Esophagus mucosa (tissue), 1 donor: ENCODE data around the gene MOB3B. TPM values are rescaled to one million over a fixed set of nuclear protein-coding genes. Genes with fewer than 3 reads are reported as not detected.

Experiments
- ATAC-seq: fragments of 200-7000 bp; cut with Tn5 transposase; one replicate; pipeline ENCODE4 v1.9.1; 2020
- total RNA-seq: library from RNA; stranded (reverse); gene quantifications from one replicate; pipeline ENCODE4 v1.2.4, GENCODE V29; 2023
- donor health status: DM: yes; HTN: yes; CAD: no.

The MOB3B gene
- total RNA-seq, result 3.7 TPM

DNA sequence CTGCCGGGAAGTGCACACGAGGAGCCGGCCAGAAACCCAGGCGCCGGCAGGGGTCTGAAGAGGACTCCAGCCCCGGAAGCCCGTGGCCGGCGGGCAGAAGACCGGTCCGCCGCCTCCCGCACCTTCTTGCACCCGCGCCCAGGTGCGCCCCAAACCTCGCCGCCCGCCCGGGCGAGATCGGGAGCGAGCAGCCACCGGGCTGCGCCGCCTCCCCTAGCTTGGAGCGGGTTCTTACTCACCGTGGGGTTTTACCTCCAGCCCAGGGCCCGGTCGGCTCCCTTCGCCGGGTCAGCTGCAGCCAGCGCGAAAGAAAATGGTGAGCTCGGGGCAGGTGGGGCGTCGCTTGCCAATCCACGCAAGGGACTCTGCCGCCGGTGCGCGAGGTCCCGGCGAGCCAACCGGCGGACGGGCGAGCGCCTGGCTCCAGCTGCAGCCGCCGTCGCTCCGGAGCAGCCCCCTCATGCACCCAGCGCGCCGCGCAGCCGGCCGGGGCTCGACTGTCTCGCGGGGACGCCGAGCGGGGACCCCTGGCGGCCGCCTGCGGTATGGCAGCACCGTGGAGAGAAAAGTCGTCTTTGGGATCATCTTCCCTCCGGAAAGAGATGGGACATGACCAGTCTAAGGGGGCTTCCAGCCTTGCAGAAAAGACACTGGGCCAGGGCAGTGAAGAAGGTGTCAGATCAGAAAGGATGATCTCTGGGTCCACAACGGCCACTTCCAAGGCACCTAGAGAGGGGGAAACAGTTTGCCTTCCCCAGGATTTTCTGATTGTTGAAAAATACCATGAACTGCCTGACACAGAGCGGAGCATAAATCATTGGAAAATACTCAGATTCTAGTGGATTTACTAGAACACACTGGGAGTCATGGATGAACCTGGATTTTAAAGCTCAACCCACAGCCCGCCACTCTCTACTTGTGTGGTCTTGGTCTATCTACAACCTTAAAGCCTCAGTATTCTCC lies at the start of gene MOB3B:
MOB3B (minus strand) TSS at position 499 of the 963 bp plus-strand sequence. CDS start 74,264 bp downstream, outside the sequence.
- peak; percentile 90 for ATAC-seq

DNA sequence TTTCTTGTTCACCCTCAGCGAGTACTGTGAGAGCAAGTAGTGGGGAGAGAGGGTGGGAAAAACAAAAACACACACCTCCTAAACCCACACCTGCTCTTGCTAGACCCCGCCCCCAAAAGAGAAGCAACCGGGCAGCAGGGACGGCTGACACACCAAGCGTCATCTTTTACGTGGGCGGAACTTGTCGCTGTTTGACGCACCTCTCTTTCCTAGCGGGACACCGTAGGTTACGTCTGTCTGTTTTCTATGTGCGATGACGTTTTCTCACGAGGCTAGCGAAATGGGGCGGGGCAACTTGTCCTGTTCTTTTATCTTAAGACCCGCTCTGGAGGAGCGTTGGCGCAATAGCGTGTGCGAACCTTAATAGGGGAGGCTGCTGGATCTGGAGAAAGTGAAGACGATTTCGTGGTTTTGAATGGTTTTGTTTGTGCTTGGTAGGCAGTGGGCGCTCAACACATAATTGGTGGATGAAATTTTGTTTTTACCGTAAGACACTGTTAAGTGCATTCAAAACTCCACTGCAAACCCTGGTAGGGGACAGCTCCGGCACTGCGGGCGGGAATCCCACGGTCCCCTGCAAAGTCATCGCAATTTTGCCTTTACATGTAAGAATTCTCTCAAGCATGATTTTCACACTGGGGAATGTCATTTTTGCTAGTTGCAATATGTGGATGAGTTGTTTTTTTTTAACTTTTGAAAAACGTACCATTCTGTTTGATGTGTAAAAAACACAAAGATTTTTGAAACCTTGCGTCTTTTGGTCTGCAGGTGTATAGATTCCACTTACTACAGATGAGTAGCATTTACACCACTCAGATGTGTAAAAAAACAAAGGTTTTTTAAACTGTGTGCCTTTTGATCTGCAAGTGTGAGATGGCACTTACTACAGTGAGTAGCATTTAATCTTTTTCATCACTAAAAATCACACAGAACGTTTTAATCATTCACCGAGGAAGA lies 44.3 kb upstream of the MOB3B start:
- peak; percentile 95 for ATAC-seq

DNA sequence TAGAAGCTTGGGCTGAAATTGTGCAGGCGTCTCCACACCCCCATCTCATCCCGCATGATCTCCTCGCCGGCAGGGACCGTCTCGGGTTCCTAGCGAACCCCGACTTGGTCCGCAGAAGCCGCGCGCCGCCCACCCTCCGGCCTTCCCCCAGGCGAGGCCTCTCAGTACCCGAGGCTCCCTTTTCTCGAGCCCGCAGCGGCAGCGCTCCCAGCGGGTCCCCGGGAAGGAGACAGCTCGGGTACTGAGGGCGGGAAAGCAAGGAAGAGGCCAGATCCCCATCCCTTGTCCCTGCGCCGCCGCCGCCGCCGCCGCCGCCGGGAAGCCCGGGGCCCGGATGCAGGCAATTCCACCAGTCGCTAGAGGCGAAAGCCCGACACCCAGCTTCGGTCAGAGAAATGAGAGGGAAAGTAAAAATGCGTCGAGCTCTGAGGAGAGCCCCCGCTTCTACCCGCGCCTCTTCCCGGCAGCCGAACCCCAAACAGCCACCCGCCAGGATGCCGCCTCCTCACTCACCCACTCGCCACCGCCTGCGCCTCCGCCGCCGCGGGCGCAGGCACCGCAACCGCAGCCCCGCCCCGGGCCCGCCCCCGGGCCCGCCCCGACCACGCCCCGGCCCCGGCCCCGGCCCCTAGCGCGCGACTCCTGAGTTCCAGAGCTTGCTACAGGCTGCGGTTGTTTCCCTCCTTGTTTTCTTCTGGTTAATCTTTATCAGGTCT lies 43.5 kb upstream of the MOB3B start, which contains the start of gene C9orf72:
C9orf72 (minus strand) TSS at position 564 of the 716 bp plus-strand sequence. CDS start 6,361 bp downstream, outside the sequence.
- ATAC-seq, result peak; percentile 97

DNA sequence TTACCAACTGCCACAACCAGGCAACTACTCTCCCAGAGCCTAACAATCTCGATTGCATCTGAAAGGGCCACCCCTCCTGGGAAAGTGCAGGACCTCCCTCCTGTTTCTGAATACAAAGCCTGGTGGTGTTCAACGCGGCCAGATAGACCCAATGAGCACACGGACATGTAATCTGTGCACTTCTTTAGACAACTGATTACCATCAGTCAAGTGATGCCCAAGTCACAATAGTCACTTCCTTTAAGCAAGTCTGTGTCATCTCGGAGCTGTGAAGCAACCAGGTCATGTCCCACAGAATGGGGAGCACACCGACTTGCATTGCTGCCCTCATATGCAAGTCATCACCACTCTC lies 42.9 kb upstream of the MOB3B start:
- ATAC-seq, result peak; percentile 69

DNA sequence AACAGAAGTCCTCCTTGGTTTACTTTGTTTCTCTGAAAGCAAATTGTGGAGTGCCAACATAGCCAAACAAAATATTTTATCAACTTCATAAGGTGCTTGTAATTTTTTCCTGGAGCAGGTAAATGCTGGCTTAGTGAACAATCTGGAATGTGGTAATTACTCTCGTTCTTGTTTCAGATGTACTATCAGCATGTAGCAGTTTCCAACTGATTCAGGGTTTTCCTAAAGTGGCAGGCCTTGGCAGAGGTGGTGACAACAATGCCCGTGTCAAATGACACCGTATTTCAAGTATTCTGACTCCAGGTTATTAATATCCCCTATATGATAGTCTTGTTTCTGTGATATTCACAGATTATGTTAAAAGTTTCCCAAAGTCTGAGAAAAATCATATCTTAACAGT lies 42.4 kb upstream of the MOB3B start:
- no peak for ATAC-seq

DNA sequence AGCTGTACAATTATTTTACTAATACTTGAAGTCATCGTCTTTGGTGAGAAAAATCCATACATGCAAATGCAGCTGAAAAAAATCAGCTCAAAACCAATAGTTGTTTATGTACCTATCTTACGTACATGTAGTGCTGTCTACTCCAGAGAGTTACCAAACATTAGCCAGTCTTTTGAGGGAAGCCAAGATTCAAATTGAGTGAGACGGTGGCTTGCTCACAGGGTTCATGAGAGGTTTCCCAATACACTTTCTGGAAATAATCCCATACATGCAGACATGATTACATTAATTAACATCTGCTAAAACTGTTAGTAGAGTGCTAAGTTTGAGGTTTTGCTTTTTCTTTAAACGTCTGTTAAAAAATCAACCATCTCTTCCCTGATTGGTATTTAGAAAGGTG lies 41.4 kb upstream of the MOB3B start:
- ATAC-seq, result no peak

DNA sequence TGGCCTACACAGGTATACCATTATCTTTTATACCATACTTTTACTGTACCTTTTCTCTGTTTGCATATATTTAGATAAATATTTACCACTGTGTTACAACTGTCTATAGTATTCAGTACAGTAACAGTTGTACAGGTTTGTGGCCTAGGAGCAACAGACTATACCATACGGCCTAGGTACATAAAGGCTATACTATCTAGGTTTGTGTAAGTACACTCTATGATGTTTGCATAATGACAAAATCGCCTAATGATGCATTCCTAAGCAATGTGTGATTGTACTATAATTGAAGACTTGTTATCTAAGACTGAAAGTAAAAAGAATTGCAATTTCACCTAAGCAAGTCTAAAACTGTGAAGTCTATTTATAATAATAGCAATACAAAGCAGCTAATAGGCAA lies 39.8 kb upstream of the MOB3B start:
- ATAC-seq, result no peak

DNA sequence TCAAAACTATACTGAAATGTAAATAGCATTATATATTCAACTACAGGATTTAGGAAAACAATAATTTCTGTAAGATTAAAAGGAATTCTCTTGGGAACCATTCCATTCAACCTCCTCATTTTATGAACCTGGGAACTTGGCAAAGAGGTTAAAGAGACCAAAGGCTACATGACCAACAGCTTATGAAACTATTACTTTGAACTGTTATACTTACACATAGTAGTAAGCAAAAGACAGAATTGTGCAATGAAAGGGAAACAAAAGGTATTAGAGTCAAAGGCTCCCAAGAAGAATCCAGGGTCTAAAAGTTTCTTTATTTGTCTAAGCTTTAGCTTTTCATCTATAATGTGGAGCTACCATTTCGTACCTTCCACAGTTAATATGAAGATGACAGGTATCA lies 36.5 kb upstream of the MOB3B start:
- no peak for ATAC-seq

DNA sequence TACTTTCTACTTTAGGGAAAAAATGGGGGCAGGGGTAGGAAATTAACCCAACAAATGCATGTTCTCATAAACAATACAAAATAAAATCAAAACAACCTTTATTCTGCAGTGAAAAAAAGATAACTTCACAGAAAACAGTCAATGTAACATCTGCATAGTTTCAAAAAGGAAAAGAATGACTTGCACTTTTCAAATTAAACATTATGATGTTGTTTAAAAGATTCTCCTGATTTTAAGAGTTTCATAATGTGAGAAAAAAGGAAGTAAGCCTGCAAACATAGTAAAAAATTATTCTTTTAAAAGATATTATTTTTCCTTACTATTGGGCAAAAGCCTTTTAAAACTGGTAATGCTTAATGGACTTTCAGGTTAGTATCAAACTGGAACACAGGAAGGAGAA lies 36.1 kb upstream of the MOB3B start:
- no peak for ATAC-seq

DNA sequence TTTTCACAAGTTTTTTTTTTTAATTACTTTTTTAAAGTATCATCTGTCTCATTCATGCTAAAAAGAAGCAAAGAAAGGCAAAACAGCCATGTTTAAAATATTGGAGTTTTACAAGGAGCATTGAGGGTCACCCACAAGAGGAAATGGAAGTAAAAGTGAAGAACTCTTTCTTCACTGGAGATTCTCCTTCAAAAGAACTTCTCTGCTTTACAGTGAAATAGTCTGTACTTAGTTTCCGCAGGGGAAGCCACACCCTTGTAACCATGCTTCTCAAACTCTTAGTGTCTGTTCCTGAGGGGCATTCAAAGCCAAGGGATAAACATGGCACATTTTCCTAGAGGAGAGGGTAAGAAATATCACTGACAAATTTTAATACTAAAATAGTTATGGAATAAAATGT lies 35.1 kb upstream of the MOB3B start:
- ATAC-seq, result no peak

DNA sequence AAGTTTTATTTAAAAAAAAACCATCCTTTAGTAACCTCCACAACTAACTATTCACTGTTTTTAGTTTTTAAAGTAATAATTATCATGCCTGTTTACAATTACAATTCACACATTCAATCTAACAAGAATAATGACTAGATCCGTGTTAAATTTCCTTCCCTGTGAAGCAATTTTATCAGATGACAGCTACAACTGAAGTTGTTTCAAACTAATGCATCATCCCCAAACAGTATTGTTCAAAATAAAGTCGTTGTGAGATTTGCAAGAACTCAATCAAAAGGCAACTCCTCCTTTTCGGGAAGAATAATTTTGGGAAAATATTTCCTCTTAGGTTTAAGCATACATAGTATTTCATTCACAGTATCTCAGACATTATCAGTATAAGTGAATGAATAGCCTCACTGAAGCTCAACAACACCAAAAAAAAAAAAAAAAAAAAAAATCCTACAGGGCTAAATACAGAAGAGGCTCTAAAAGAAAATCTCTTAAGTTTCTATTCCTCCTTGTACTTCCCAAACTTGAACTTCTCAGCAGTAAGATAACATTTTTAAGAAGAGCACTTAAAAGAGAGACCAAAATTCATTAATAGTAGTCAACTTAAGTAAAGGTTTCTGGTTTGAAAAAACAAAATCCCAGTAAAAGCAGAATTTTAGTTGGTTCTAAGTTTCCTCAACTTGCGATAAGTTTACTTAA lies 34.3 kb upstream of the MOB3B start:
- ATAC-seq, result no peak

DNA sequence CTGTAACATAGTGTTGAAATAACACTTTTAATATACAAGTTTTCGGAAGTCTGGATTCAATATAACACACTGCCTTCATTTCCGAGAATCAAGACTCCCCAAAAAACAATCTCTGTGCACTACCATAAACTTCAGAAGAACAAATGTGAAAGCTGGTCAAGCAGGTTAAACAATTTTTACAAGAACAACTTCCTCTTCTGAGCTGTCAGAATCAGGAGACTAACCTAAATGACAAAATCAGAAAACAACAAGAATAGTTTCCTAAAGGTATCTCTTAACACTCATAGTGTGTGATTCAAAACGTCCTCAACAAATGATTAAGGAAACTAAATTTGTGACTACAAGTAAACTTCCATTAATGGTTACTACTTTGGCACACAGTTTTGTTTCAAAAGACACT lies 32.1 kb upstream of the MOB3B start:
- peak; percentile 69 for ATAC-seq

DNA sequence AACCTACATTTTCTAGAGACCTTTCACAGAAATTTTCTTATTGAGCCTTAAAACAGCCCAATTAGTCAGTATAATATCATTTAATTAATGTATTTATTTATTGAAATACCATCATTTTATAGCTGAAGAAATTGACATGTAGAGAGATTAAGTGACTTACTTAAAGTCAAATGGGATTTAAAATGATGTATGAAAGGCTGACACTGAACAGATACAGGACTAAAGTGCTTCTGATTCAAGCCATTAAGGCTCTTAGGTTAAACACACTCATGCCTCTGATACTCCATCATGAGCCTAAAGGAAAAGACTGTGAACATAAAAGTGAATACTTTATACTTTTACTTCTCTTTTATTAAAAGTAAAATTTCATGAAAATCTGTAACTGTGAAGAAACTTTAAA lies 30.8 kb upstream of the MOB3B start:
- no peak for ATAC-seq

DNA sequence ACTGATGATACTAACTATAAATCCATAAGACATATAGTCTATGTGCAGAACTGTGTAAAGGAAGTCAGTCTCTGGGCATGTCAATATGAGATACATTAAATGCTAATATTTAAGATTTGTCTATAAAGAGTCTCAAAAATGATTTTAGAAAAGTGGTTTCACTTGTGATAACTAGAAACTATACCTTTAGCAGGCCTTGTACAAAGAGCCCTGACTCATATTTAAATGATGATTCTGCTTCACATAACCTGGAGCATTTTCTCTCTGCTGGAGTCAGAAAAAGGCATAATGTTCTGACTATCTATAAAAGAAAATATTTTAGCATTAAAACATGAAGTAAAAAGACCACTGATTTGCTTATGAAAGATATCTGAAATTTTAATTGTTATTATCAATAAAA lies 28.7 kb upstream of the MOB3B start:
- ATAC-seq, result no peak

DNA sequence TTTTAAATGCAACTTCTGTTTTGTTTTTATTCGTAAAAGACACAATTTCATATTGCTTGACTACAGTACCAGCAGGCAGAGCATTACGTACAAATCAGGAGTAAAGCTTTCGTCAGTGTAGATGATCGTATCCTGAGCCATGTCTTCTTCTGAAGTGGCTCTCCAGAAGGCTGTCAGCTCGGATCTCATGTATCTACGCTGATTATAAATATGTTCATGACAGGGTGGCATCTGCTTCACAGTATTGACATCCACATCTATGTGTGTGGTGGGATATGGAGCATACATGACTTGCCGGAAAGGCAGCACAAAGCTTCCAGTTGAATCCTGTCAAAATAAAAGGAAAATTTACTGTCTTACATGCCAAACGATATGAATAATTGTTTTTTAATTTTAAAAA lies 26.9 kb upstream of the MOB3B start:
- ATAC-seq, result no peak

DNA sequence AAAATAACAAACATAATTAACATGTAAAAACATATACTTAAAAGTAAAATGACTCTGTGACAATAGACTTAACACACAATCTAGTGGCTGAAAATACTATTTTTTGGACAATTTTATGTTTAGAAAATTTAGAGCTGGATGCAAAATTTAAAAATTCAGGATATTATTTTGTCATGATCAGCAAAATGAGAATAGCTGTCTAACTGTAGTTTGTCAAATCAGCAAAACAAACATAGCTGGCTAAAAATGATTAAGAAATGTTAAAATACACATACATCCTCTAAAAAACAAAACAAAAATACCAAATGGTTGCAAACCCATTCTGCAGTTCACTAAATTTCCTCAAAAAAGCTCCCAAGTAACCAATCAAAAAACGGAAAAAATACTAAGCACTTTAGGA lies 25.1 kb upstream of the MOB3B start:
- no peak for ATAC-seq

DNA sequence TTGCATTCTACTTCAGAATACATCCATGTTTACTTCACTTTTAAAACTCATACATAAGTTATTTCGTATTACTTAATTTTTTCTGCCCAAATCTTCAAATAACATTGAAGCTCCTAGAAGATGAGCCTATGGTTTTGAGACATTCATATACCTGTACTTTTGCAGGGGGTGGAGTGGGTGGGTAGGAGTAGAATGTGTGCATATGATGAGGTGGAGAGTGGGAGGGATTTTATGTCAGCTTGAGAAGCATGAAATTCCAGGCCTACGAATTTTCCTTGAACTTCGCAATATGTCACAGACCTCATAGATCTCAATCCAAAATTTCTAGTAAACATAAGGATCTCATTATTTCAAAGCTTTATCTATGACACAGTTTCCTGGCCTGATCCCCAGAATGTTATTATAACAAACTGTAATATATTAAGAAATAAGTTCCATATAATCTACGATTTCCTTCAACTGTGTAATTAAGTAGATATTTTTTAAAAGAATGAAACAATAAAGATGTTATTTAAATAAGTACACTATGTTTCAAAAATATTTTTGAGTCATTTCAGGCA lies 19.7 kb upstream of the MOB3B start:
- ATAC-seq, result no peak

DNA sequence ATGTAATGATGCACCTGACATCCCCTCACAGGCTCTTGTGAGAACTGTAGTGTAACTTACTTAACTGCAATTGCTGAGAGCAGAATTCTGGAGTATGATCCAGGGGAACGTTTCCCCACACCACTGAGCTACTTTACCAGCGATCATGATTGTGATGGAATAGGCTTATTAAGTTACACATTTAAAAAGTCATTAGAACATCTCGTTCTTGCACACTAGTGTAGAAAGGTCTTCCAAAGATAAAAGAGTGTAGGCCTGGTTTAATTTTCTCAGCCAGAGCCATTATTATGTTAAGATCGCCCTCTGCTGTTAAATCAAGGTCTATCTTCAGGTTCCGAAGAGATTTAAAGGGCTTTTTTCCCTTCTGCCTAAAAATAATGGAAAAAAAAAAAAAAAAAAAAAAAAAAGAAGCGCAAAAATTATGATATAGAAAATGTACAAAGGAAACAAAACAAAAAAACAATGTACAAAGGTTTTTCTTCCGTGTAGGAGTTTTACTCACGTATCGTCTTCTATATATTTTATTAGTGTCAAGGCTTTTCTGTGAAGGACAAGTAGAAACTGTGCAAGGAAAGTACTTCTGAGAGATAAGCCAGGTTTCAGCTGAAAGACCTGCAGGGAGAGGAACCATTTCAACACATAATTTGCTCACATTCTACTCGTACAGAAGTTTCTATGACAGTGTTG lies 18.6 kb upstream of the MOB3B start:
- peak; percentile 65 for ATAC-seq

DNA sequence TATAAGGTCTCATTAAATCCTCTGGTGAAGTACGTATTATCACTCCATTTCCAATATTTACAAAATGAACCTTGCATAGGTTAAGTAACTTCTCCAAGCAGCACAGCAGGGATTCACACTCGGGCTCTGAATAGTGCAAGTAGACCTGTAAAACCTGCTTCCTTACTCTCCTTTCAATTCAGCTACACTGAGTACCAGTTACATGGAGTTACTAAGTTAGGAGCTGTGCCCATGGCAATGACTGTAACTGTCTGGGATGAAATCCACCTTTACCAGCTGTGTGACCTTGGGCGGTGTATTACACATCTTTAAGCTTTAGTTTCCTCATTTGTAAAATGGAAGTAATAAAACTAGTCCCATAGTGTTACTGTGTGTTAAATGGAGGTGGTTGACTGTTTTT lies 15.9 kb upstream of the MOB3B start:
- peak; percentile 94 for ATAC-seq

DNA sequence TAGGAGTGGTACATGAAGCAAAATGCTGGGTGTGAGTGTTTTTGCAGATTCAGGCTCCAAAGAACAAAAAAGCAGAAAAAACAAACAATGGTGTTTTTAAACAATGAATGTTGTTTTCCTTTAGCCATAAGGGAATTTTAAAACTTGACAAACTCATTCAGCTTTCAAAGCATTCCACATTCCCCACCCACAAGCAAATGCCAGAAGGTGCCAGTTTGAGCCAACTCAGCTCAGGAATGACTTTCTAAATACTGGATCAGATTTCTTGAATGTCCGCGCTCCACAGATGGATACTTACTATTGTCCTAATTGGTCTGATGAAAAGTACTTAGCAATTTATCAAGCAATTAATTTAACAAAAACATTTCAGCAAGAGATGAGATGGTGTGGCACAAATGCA lies 12.9 kb upstream of the MOB3B start:
- no peak for ATAC-seq

DNA sequence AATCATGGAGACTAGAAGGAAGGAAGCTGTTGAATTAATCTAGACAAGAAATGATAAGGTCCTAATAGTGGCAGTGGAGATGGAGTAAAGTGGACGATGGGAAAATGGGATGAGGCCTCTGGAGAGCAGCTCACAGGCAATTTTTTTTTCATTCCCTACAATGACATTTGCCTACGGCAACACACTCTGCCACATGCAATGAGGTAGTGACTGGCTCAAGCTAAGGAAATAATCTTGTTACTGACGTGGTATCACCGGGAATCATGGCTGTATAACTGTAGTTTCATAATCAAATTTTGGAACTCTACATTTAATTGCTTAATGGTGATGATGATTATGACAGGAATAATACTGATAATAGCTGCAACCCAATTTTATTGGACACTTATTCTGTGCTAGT lies 12.1 kb upstream of the MOB3B start:
- ATAC-seq, result no peak
